K562 (cell line): ENCODE data around the gene CTIF. TPM values are rescaled to one million over a fixed set of nuclear protein-coding genes. Genes with fewer than 3 reads are reported as not detected.

Experiments
- E2F8 ChIP-seq: fragments of 450-650 bp; IDR thresholded peaks from 2 replicates; pipeline ENCODE4 v1.7.1; 2018; ENCODE audit warnings: mild to moderate bottlenecking, low read depth; ENCODE audit not compliant: partially characterized antibody
- FOXA3 ChIP-seq, 2 experiments: fragments of 450-650 bp in 1 of 2; sonication (generic) in 1 of 2; formaldehyde crosslinking; IDR thresholded peaks in 1 of 2; conservative IDR thresholded peaks in 1 of 2; 2 replicates each; pipeline versions ENCODE4 v1.4.0 to v1.8.0; 2020 to 2022; ENCODE audit warnings: mild to moderate bottlenecking in 2 of 2, missing genetic modification reagents in 1 of 2
- GATAD2A ChIP-seq: fragments of 450-650 bp; IDR thresholded peaks from 2 replicates; pipeline ENCODE4 v1.6.1; 2017
- HDAC3 ChIP-seq: fragments of 450-650 bp; IDR thresholded peaks from 2 replicates; pipeline ENCODE4 v1.6.1; 2018; ENCODE audit warnings: borderline replicate concordance, mild to moderate bottlenecking, moderate library complexity; ENCODE audit not compliant: partially characterized antibody
- HMGN3 ChIP-seq: IDR thresholded peaks from 2 replicates; pipeline ENCODE4 v1.6.1; 2011; ENCODE audit warnings: borderline replicate concordance, low read depth, mild to moderate bottlenecking, mixed read lengths, low read length; ENCODE audit not compliant: insufficient read length; ENCODE audit errors: extremely low read depth
- HNRNPLL ChIP-seq: fragments of 200-400 bp; formaldehyde crosslinking; IDR thresholded peaks from 2 replicates; pipeline ENCODE4 v1.6.1; 2017; ENCODE audit warnings: low read length, low read depth, mild to moderate bottlenecking; ENCODE audit not compliant: poor library complexity, severe bottlenecking
- KDM2B ChIP-seq: fragments of 250-450 bp; sonication (Bioruptor Pico); IDR thresholded peaks from 2 replicates; pipeline ENCODE4 v1.8.0; 2021; ENCODE audit warnings: mild to moderate bottlenecking, moderate library complexity
- MAZ ChIP-seq, 2 experiments: fragments of 450-650 bp in 1 of 2; sonication (generic) in 1 of 2; formaldehyde crosslinking; IDR thresholded peaks in 1 of 2; conservative IDR thresholded peaks in 1 of 2; 2 replicates each; pipeline versions ENCODE4 v1.4.0 to v1.5.0; 2020; ENCODE audit warnings: mild to moderate bottlenecking in 1 of 2, missing genetic modification reagents in 1 of 2
- NRF1 ChIP-seq, 2 experiments: fragments of 450-650 bp; IDR thresholded peaks in 1 of 2; conservative IDR thresholded peaks in 1 of 2; 2 replicates each; pipeline ENCODE4 v1.6.1; 2014; ENCODE audit warnings: mild to moderate bottlenecking in 2 of 2
- POLR2A ChIP-seq: fragments of 450-650 bp; conservative IDR thresholded peaks from 2 replicates; pipeline ENCODE4 v1.6.1; 2016
- POLR2G ChIP-seq: fragments of 200-400 bp; formaldehyde crosslinking; IDR thresholded peaks from 2 replicates; pipeline ENCODE4 v1.6.1; 2017; ENCODE audit warnings: low read depth, mild to moderate bottlenecking, antibody characterized with exemption, low read length, moderate library complexity
- RBFOX2 ChIP-seq: fragments of 200-400 bp; formaldehyde crosslinking; IDR thresholded peaks from 2 replicates; pipeline ENCODE4 v1.6.1; 2017; ENCODE audit warnings: low read depth, mild to moderate bottlenecking, low read length, moderate library complexity
- SRSF9 ChIP-seq: fragments of 200-400 bp; formaldehyde crosslinking; IDR thresholded peaks from 2 replicates; pipeline ENCODE4 v1.6.1; 2017; ENCODE audit warnings: low read depth, low read length, borderline replicate concordance
- SUPT5H ChIP-seq: fragments of 450-650 bp; IDR thresholded peaks from 2 replicates; pipeline ENCODE4 v1.6.1; 2016
- UBTF ChIP-seq, 2 experiments: IDR thresholded peaks; 2 replicates each; pipeline ENCODE4 v1.6.1; 2012; ENCODE audit warnings: improper control_type of control experiment in 2 of 2, low read depth in 2 of 2, low read length in 2 of 2, borderline replicate concordance in 1 of 2
- VEZF1 ChIP-seq: fragments of 200-800 bp; sonication (Bioruptor generic); IDR thresholded peaks from 2 replicates; pipeline ENCODE4 v1.6.1; 2017; ENCODE audit warnings: missing genetic modification characterization, missing compliant biosample characterization
- YY1 ChIP-seq, 3 experiments: IDR thresholded peaks; 2 replicates each; pipeline ENCODE4 v1.6.1; 2011; ENCODE audit warnings: low read length in 2 of 3, mild to moderate bottlenecking in 2 of 3, moderate library complexity in 2 of 3, borderline replicate concordance in 1 of 3, control low read depth in 1 of 3, low read depth in 1 of 3; ENCODE audit not compliant: insufficient read depth in 3 of 3, insufficient replicate concordance in 2 of 3, control insufficient read depth in 1 of 3, insufficient read length in 1 of 3; ENCODE audit errors: extremely low read depth in 1 of 3
- polyA plus RNA-seq, 8 experiments: library from polyadenylated mRNA; depleted of rRNA in 4 of 8; stranded (reverse) in 5 of 8; unstranded in 3 of 8; fragments of >200 nt; fragmentation: Nextera tagmentation in 2 of 8; fragmentation: Illumina TruSeq in 1 of 8; extraction: Ambion mirVana in 2 of 8; extraction: Trizol in 1 of 8; gene quantifications; 2 replicates each; pipeline versions ENCODE4 v1.2.1 to v1.2.3, GENCODE V29; 2011 to 2014; ENCODE audit warnings: inconsistent platforms in 1 of 8, missing spikeins in 1 of 8
- total RNA-seq, 7 experiments: library from RNA; depleted of rRNA in 6 of 7; stranded (reverse); fragments of >200 nt in 6 of 7; fragmentation: Illumina TruSeq in 2 of 7; extraction: Trizol in 2 of 7; gene quantifications; 2 replicates each; pipeline versions ENCODE4 v1.2.1 to v1.2.3, GENCODE V29; 2011 to 2021; ENCODE audit warnings: low replicate concordance in 1 of 7

Gene CTIF
- total and polyA plus RNA-seq, 9 of the 15 experiments (the other 6 are each of a cell fraction or from before 2014, with no cell fraction given), result 0.17 to 11.5 (median 2.2) TPM

- TF ChIP-seq YY1 (IDR thresholded peaks at IDR 0.05; ENCODE audit: borderline replicate concordance in 1 of 3, control insufficient read depth in 1 of 3, extremely low read depth in 1 of 3, insufficient read depth in 3 of 3, insufficient read length in 1 of 3, insufficient replicate concordance in 2 of 3, low read depth in 1 of 3, low read length in 2 of 3) (peak in 1 of 3 experiments; percentile 48), KDM2B (peak; percentile 82; the same call in 1 of the 2 replicates), HDAC3 (no peak), POLR2A (0 out of 2 replicates have a peak, but pooled peaks have one; percentile 36), E2F8 (no peak), HNRNPLL (peak; percentile 17), HMGN3 (peak; percentile 46), FOXA3 (CRISPR knock-in tag; conservative IDR thresholded peaks at IDR 0.05 in 1 of 2, IDR thresholded peaks at IDR 0.05 in 1 of 2) (no peak), UBTF (IDR thresholded peaks at IDR 0.05; ENCODE audit: borderline replicate concordance in 1 of 2, low read depth in 2 of 2, low read length in 2 of 2) (peak; percentile 97 to 98), GATAD2A (0 out of 2 replicates have a peak, but pooled peaks have one; percentile 46), RBFOX2 (peak; percentile 69), MAZ (CRISPR knock-in tag; conservative IDR thresholded peaks at IDR 0.05 in 1 of 2, IDR thresholded peaks at IDR 0.05 in 1 of 2) (peak in 1 of 2 experiments; percentile 25; a peak in 1 of 4 replicates), NRF1 (conservative IDR thresholded peaks at IDR 0.05 in 1 of 2, IDR thresholded peaks at IDR 0.05 in 1 of 2) (peak; percentile 58 to 63; a peak in 3 of 4 replicates), SRSF9 (no peak), SUPT5H (no peak), POLR2G (peak; percentile 79), VEZF1 (CRISPR knock-in tag) (peak; percentile 48)
These were observed 2.4 kb downstream of the CTIF start (continued) for GRCh38 chr18:48541026-48541746.
